MCF 10A (cell line): ENCODE results near the gene KMT2C. TPM values are rescaled to one million over a fixed set of nuclear protein-coding genes. Genes with fewer than 3 reads are reported as not detected.
"Not testable (repeated sequence)": the region's sequence is repeated elsewhere in the genome, so short reads cannot be mapped to it uniquely, and the experiment has no call there.

Experiments
- BruUV-seq: library from RNA; stranded (reverse); fragments of 400-500 nt; replicated peaks from 2 replicates; lab custom pipeline; 2021; lab: Mats Ljungman, UMichigan
- CTCF ChIA-PET: fragments of 300-600 bp; sonication (Branson Sonifier 250); formaldehyde crosslinking; extraction: SDS; loops from one replicate; lab custom pipeline; 2021; ENCODE audit warnings: antibody characterized with exemption, inconsistent platforms; lab: Yijun Ruan, JAX
- POLR2A ChIA-PET: fragments of 300-600, 350-650 bp; sonication (Branson Sonifier 250); formaldehyde crosslinking; extraction: SDS; loops from one replicate; lab custom pipeline; 2020; ENCODE audit warnings: antibody characterized with exemption, inconsistent platforms; lab: Yijun Ruan, JAX
- DNase-seq: peaks from one replicate; pipeline ENCODE4 v3.0.0-alpha.2; 2018; ENCODE audit not compliant: unreplicated experiment
- H3K27ac Mint-ChIP-seq: one replicate; pipeline ENCODE4 v1.8.0; 2022; ENCODE audit warnings: mild to moderate bottlenecking, low read depth, mixed read lengths; ENCODE audit not compliant: unreplicated experiment
- H3K27me3 Mint-ChIP-seq: one replicate; pipeline ENCODE4 v1.8.0; 2022; ENCODE audit warnings: mixed read lengths; ENCODE audit not compliant: insufficient read depth, unreplicated experiment
- H3K36me3 Mint-ChIP-seq: one replicate; pipeline ENCODE4 v1.8.0; 2022; ENCODE audit warnings: mild to moderate bottlenecking, moderate library complexity, mixed read lengths; ENCODE audit not compliant: insufficient read depth, unreplicated experiment
- H3K4me1 Mint-ChIP-seq: one replicate; pipeline ENCODE4 v1.8.0; 2022; ENCODE audit warnings: mixed read lengths; ENCODE audit not compliant: insufficient read depth, unreplicated experiment
- H3K4me3 Mint-ChIP-seq: one replicate; pipeline ENCODE4 v1.8.0; 2022; ENCODE audit warnings: mild to moderate bottlenecking, moderate library complexity, mixed read lengths; ENCODE audit not compliant: unreplicated experiment
- H3K9me3 Mint-ChIP-seq: one replicate; pipeline ENCODE4 v1.8.0; 2022; ENCODE audit warnings: mixed read lengths; ENCODE audit not compliant: unreplicated experiment
- CTCF ChIP-seq: fragments of 200-600 bp; IDR thresholded peaks from one replicate; pipeline ENCODE4 v1.8.0; 2022; ENCODE audit warnings: antibody characterized with exemption, mild to moderate bottlenecking; ENCODE audit not compliant: unreplicated experiment
- intact Hi-C: fragments of 100-400 bp; cut with micrococcal nuclease; formaldehyde crosslinking; loops from 2 replicates; pipeline ENCODE4 v1.14.1; 2022
- total RNA-seq: library from RNA; stranded (reverse); gene quantifications from 2 replicates; pipeline ENCODE4 v1.2.3, GENCODE V29; 2022

Gene KMT2C
- total RNA-seq, 1 experiment from 2014 or later, result 54.6 TPM

- intact Hi-C loops, result loop anchor here (10.0 kb wide), 4 partner anchors 115 to 235 kb away; partner anchors contain the start of gene XRCC2
- H3K4me1 Mint-ChIP-seq, result peaks cover 12% of the 10 kb centered on the region
- CTCF ChIA-PET, H3K9me3 Mint-ChIP-seq, H3K27me3 Mint-ChIP-seq, BruUV-seq, H3K27ac Mint-ChIP-seq, DNase-seq, H3K4me3 Mint-ChIP-seq, H3K36me3 Mint-ChIP-seq: not testable (repeated sequence)
- POLR2A ChIA-PET, result interaction anchor here (1.4 kb wide), 1 partner anchor 206 kb away, joined by 3 read pairs; no protein-coding TSS in a partner anchor
These were observed 33.8 kb upstream of the KMT2C start for GRCh38 chr7:152469576-152469975.

GRCh38 chr7:152467225-152467624 lies 31.4 kb upstream of the KMT2C start:
- H3K27me3 Mint-ChIP-seq, result no peaks in the 10 kb centered on the region
- no peak overlapping the region for H3K27ac Mint-ChIP-seq
- ChIA-PET CTCF (interaction anchor here (0.6 kb wide), 1 partner anchor 54 kb away, joined by 3 read pairs; no protein-coding TSS in a partner anchor), POLR2A (no interaction called here)
- H3K4me1 Mint-ChIP-seq, result peaks cover 12% of the 10 kb centered on the region
- H3K36me3 Mint-ChIP-seq, result peaks cover 5% of the 10 kb centered on the region
- no peak for TF ChIP-seq CTCF
- no peak overlapping the region for H3K4me3 Mint-ChIP-seq
- no peak for DNase-seq
- H3K9me3 Mint-ChIP-seq, result no peaks in the 10 kb centered on the region
- intact Hi-C loops, result loop anchor here (10.0 kb wide), 4 partner anchors 118 to 238 kb away; partner anchors contain the start of gene XRCC2
- BruUV-seq, result no TSS peak

GRCh38 chr7:152465119-152465387 lies 29.2 kb upstream of the KMT2C start:
- intact Hi-C loops, result loop anchor here (10.0 kb wide), 4 partner anchors 120 to 240 kb away; partner anchors contain the start of gene XRCC2
- no TSS peak for BruUV-seq

GRCh38 chr7:152464312-152465118 lies 28.7 kb upstream of the KMT2C start:
- Mint-ChIP-seq H3K36me3 (peaks cover 5% of the 10 kb centered on the region), H3K27ac (peak overlapping the region; percentile 74), H3K4me1 (peaks cover 5% of the 10 kb centered on the region), H3K4me3 (peak overlapping the region; percentile 84), H3K9me3 (no peaks in the 10 kb centered on the region), H3K27me3 (no peaks in the 10 kb centered on the region)
- intact Hi-C loops, result loop anchor here (10.0 kb wide), 4 partner anchors 120 to 240 kb away; partner anchors contain the start of gene XRCC2
- ChIA-PET POLR2A (interaction anchor here (0.6 to 3.5 kb wide), 13 partner anchors 29 to 297 kb away, joined by 3 to 39 read pairs (median 4); partner anchors contain the start of genes KMT2C and XRCC2), CTCF (interaction anchor here (0.6 to 1.2 kb wide), 2 partner anchors 30 to 32 kb away, joined by 3 to 4 read pairs; no protein-coding TSS in a partner anchor)
- BruUV-seq, result TSS peak; percentile 85
- TF ChIP-seq CTCF, result no peak
- DNase-seq, result peak; percentile 60

More at GRCh38 chr7:152465119-152465387, 29.2 kb upstream of the KMT2C start:
- Mint-ChIP-seq H3K27ac (peak overlapping the region; percentile 74), H3K4me1 (peaks cover 8% of the 10 kb centered on the region), H3K9me3 (no peaks in the 10 kb centered on the region), H3K4me3 (peak overlapping the region; percentile 84), H3K36me3 (peaks cover 5% of the 10 kb centered on the region), H3K27me3 (no peaks in the 10 kb centered on the region)
- no peak for DNase-seq
- CTCF ChIA-PET, result interaction anchor here (1.2 kb wide), 1 partner anchor 31 kb away, joined by 4 read pairs; no protein-coding TSS in a partner anchor
- no peak for TF ChIP-seq CTCF
- POLR2A ChIA-PET, result interaction anchor here (0.7 to 3.5 kb wide), 4 partner anchors 29 to 212 kb away, joined by 3 to 39 read pairs (median 8); partner anchors contain the start of genes KMT2C and XRCC2
